GM10248 (cell line): ENCODE measurements around the gene CHTOP.

ENCODE experiments used
- CTCF ChIA-PET: fragments of 300-600 bp; sonication (Branson Sonifier 250); formaldehyde crosslinking; extraction: SDS; loops from one replicate; lab custom pipeline; 2021; ENCODE audit warnings: antibody characterized with exemption; lab: Yijun Ruan, JAX
- POLR2A ChIA-PET: fragments of 350-650 bp; sonication (Branson Sonifier 250); formaldehyde crosslinking; extraction: SDS; loops from one replicate; lab custom pipeline; 2020; ENCODE audit warnings: antibody characterized with exemption; lab: Yijun Ruan, JAX
- DNase-seq: peaks from one replicate; pipeline ENCODE4 v3.0.0; 2012; ENCODE audit errors: extremely low spot score
- CTCF ChIP-seq: IDR thresholded peaks from 2 replicates; pipeline ENCODE4 v1.5.1; 2012; ENCODE audit warnings: mild to moderate bottlenecking, low read depth; ENCODE audit errors: extremely low read depth, missing control alignments, control extremely low read depth

The CHTOP gene

GRCh38 chr1:153643816-153644215 is 9.9 kb downstream of the CHTOP start:
- DNase-seq: no peak
- ChIA-PET POLR2A (interaction anchor here (1.4 to 3.1 kb wide), 2 partner anchors 9 to 10 kb away, joined by 6 to 23 read pairs; partner anchors contain the start of gene CHTOP), CTCF (interaction anchor here (0.8 to 2.9 kb wide), 6 partner anchors 9 to 111 kb away, joined by 3 to 12 read pairs (median 6); partner anchors contain the start of genes CHTOP, S100A1 and S100A13)
- no peak for TF ChIP-seq CTCF

GRCh38 chr1:153646672-153647345 is 12.9 kb downstream of the CHTOP start:
- TF ChIP-seq CTCF: no peak
- ChIA-PET CTCF (interaction anchor here (1.2 to 1.8 kb wide), 2 partner anchors 9 to 19 kb away, joined by 4 read pairs; partner anchors contain the start of gene S100A13), POLR2A (interaction anchor here (0.6 kb wide), 1 partner anchor 1994 kb away, joined by 4 read pairs; no protein-coding TSS in a partner anchor)
- DNase-seq: no peak

- POLR2A ChIA-PET: interaction anchor here (0.6 kb wide), 1 partner anchor 1995 kb away, joined by 4 read pairs; no protein-coding TSS in a partner anchor
- no peak for DNase-seq
- TF ChIP-seq CTCF: no peak
- CTCF ChIA-PET: interaction anchor here (1.2 to 1.8 kb wide), 3 partner anchors 9 to 20 kb away, joined by 3 to 4 read pairs (median 4); partner anchors contain the start of gene S100A13
Measured at GRCh38 chr1:153647346-153647714, 13.5 kb downstream of the CHTOP start.

DNA sequence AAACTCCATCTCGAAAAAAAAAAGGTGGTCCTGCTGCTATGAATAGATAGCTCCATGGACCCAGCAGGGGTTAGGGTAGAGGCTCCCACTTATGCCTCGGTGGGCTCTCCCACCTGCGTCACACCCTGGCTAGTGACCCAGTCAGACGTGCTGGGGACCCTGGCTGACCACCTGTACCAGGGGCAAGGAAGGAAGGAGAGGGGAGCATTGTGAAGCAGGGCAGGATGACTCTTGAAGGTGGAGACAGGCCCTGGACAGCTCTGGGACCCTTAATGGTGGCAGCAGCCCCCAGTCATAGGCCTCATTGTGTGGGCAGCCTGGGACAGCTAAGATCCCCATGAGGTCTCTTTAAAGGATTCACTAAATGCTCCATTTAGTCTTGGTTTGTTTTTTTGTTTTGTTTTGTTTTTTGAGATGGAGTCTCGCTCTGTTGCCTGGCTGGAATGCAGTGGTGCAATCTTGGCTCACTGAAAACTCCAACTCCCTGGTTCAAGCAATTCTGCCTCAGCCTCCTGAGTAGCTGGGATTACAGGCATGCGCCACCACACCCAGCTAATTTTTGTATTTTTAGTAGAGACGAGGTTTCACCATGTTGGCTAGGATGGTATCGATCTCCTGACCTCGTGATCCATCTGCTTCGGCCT is 14.3 kb downstream of the CHTOP start:
- POLR2A ChIA-PET: interaction anchor here (0.6 to 1.7 kb wide), 3 partner anchors 10 to 14 kb away, joined by 3 to 9 read pairs (median 3); partner anchors contain the start of gene CHTOP
- CTCF ChIA-PET: interaction anchor here (1.2 to 1.8 kb wide), 4 partner anchors 10 to 21 kb away, joined by 3 to 4 read pairs (median 4); partner anchors contain the start of gene S100A13
- TF ChIP-seq CTCF: no peak
- DNase-seq: no peak

DNA sequence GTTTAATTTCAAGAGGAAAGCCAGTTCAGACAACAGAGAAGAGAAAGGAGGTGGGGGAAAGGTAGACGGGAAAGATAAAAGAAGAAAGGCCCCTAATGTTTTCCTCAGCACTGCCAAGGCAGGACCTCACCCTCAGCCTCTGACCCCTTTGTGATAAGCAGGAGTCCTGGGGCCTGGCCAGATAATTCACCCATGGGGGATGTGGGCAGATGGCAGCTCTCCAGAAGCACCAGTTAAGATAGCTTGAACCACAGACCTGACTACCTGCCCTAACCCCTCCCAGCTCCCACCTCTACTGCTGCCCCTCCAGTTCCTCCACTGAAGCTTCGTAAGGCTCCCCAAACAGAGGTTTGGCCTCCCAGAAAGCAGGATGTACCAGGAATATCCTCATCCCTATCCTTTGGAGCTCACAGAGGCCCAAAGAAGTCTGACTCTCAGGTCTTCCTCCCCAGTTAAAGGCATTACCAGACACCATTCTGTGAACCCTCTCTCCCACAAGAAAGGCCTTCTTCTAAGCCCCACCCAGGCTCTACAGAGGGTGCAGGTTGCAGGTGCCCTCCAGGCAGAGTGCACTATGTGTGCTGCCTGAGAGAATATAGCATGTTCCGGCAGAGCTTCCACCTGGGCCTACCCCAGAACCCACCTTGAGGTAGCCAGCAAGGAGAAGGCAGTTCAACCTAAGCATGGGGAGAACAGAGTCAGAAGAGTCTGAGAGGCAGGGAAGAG is 15.4 kb downstream of the CHTOP start:
- no peak for TF ChIP-seq CTCF
- ChIA-PET CTCF (interaction anchor here (1.1 to 1.6 kb wide), 4 partner anchors 12 to 77 kb away, joined by 3 to 5 read pairs (median 3); no protein-coding TSS in a partner anchor), POLR2A (interaction anchor here (0.5 to 1.7 kb wide), 2 partner anchors 15 to 343 kb away, joined by 5 to 9 read pairs; partner anchors contain the start of gene CHTOP)
- no peak for DNase-seq
